Measurements from ENCODE around the gene B4GALNT3.

DNA sequence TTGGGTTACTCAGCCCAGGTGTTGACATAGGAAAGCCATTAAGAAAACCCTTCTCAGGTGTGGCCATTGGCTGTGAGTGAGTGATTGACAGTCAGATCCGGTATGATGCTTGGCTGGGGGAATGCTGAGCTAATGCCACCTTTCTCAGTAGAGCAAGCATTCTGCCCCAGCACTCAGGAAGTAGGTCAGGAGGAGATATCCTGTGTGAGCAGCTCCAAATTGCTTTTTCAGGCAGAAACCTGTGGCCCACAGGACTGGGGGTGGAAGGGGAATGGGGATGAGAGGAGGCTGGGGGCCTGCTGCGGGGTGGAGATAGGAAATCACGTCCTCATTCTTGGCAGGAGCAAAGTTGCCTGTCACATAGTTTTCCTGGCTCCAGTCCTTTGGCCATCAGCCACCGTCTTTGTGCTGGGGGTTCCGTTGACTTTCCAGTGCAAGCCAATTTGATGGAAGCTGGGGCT is 147.8 kb downstream of the B4GALNT3 start:
- no peak for TF ChIP-seq EZH2phosphoT487 (IDR thresholded peaks at IDR 0.05; ENCODE audit: insufficient read depth, low read depth)
- no peak for TF ChIP-seq EZH2 (IDR thresholded peaks at IDR 0.05; ENCODE audit: insufficient read depth, poor library complexity, severe bottlenecking)
